GM19438 (cell line): ENCODE data around the gene DDX27.
A peak's percentile ranks its signal among the peaks of the same experiment; 100 is the strongest.
"Not testable (repeated sequence)": the region's sequence is repeated elsewhere in the genome, so short reads cannot be mapped to it uniquely, and the experiment has no call there.

Experiments
- ATAC-seq: cut with Tn5 transposase; IDR thresholded peaks from one replicate; pipeline ENCODE4 v1.9.1; 2021; ENCODE audit warnings: low read depth; ENCODE audit not compliant: unreplicated experiment

Gene DDX27, protein sequence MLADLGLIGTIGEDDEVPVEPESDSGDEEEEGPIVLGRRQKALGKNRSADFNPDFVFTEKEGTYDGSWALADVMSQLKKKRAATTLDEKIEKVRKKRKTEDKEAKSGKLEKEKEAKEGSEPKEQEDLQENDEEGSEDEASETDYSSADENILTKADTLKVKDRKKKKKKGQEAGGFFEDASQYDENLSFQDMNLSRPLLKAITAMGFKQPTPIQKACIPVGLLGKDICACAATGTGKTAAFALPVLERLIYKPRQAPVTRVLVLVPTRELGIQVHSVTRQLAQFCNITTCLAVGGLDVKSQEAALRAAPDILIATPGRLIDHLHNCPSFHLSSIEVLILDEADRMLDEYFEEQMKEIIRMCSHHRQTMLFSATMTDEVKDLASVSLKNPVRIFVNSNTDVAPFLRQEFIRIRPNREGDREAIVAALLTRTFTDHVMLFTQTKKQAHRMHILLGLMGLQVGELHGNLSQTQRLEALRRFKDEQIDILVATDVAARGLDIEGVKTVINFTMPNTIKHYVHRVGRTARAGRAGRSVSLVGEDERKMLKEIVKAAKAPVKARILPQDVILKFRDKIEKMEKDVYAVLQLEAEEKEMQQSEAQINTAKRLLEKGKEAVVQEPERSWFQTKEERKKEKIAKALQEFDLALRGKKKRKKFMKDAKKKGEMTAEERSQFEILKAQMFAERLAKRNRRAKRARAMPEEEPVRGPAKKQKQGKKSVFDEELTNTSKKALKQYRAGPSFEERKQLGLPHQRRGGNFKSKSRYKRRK

DNA sequence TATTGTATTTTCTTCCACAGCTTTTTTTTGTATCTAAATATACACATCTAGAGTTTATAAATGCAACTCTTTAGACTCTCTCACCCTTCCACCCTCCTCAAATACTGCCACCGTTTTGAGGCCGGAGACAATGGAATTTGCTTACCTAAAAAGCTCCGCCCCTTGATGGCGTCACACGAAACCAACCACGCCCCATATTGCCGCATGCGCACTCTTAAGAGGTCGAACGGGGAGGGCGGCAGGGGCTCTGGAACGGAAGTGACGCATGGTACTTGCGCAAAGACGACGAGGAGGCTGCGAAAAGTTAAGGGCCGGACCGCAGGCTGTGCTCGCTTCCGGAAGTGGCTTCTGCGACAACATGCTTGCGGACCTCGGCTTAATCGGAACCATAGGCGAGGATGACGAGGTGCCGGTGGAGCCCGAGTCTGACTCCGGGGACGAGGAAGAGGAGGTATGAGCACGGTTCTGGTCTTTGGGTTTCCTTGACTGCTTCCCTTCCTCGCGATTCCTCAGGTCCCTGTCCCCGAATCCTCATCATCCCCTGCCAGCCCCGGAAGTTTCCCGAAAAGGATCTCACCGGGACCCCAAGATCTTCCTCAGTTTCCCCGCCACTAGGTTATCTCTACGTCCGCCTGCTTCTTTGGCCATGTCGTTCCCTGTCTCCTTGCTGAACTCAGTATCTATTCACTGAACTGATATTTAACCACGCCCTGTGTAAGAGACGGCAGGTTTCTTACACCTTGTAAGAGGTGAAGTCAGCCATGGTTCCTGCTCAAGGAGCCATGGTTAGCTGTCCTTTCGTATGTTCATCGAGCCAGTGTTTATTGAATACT is at the start of gene DDX27:
DDX27 (plus strand) TSS at position 326 of the 833 bp plus-strand sequence; CDS start at position 359, 33 bp downstream.
- ATAC-seq: peak; percentile 83

DNA sequence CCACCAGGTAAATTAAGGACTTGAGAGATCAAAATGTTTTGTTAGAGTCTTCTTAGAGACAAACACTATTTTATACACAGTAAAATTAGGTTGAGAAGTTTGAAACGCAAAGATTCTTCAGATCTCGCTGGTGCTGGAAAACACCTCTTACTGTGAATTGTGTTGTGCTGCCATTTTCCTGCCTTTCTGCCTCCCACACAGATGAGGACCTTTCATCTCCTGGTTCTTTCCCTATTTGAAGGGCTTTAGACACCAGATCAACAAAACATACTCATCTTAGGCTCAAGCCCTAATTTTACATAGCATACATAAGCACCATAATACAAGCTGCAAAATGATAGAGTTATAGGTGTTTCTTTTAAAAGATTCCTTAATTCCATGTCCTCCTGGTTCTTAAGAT is 49.7 kb upstream of the DDX27 start:
- no peak for ATAC-seq

DNA sequence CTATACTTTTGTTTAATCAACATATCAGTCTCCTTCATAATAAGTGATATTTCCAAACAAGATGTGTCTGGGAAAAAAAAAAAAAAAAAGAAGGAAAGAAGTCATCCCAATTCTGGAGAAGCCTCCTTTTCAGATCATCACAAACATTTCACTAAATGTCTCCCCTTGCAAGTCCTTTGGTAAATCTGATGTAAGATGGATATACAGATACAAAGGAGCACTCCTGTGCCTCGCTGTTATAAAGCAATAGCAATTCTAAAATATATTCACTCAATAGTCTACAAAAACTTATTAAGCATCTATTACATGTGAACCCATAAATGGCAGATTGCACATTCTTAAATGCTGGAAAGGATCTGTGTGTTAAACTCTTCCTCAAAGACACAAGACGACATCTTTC is 48.5 kb upstream of the DDX27 start:
- ATAC-seq: no peak

DNA sequence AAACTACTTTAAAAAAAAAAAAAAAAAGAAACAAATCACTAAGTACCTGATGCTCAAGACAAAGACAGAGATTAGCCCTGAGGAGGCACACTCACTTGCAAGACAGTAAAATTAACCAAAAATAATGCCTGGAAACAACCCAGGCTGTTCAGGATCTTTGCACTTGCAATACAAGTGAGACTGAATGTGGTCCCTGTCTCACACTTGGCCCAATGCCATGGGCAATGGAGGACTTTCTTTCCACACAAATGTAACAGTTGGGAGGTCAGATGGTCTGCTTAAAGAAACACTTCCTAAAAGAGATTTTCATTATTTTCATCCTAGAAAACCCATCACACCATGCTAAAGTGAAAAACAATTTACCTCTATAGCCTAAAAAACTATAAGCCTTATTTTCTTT is 47.3 kb upstream of the DDX27 start:
- ATAC-seq: no peak

DNA sequence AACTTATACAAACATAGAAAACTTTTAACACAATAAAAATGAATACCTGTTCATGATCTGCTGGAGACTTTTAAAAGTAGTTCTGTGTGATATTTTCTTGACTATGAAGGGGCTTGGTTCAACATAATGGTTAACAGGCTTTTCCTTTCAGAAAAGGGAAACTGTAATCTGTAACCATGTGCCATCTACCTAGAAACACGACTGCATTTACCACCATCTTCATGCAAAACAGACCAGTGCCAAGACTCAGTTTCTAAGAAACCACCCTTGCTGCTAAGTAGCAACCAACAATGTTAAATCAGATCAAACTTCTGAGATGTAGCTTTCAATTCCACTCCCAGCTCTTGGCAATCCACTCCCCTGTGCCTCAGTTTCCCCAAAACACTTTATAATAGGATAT is 46.8 kb upstream of the DDX27 start:
- no peak for ATAC-seq

DNA sequence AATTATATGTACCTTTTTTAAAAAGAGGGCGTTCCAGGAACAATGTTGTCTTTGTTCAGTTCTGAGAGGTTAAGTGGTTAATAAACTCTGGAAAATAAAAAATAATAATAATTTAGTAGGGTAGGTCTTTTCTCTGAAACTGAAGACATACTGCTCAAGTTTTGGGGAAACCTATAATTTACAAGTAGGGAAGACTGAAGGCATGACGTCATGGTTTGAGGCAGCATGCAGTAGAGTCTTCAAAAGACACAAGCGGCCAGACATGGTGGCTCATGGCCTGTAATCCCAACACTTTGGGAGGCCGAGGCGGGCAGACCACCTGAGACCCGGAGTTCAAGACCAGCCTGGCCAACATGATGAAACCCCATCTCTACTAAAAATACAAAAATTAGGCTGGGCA is 45.0 kb upstream of the DDX27 start:
- ATAC-seq: no peak

DNA sequence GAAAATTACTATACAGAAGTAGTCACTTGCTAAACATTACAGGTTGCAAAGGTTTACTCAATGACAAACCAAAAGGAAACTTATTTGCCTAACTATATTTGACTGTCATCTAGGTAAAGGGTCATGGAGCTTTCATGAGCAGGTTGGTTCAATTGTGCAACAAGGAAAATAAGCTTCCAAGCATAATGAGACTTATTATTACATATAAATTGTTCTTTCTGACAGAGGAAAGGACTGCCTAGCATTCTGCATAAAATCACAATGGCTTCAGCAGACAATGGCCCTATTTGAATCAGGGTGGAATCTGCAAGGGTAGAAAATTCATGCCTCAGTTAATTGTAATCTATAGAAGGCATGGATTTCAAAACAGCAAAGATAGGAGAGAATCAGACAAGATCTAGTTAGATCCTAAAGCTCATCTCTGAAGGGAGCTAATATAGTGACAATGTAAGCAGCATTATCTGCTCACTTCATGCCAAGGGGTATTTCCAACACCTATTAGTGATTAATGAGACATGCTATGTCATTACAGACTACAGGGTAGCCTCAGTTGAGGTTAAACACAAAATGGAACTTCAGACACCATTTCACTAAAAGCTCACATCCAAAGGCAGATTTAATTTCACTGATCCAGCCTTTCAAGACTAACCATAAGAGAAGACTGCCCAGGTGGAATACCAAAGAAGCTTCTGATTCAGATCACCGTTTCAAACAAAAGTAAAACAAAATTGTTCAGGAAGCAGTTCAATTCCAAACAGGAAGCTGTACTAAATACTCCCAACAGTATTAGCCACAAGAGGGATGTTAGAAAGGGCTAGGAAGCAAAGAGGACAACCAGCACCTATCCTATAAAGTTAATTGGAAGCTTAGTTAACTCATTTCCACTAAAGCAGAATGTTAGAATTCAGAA is 39.6 kb upstream of the DDX27 start:
- ATAC-seq: no peak

DNA sequence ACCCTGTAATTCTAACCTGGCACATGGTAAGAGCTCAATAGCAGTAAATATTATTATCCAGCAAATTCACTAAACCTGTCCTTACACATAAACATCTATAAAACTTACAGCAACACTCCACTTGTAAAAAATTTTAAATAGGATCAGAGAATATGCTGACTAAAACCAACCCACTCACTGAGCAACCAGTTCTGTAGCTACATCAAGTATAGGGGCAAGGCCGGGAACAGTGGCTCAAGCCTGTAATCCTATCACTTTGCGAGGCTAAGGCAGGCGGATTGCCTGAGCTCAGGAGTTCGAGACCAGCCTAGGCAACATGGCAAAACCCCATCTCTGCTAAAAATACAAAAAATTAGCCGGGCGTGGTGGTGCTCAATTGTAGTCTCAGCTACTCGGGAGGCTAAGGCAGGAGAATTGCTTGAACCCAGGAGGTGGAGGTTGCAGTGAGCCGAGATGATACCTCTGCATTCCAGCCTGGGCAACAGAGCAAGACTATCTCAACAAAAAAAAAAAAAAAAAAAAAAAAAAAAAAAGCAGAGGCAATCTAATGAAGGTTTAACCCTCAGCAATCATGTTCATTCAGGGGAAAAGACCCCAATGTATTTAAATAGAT is 37.8 kb upstream of the DDX27 start:
- no peak for ATAC-seq

DNA sequence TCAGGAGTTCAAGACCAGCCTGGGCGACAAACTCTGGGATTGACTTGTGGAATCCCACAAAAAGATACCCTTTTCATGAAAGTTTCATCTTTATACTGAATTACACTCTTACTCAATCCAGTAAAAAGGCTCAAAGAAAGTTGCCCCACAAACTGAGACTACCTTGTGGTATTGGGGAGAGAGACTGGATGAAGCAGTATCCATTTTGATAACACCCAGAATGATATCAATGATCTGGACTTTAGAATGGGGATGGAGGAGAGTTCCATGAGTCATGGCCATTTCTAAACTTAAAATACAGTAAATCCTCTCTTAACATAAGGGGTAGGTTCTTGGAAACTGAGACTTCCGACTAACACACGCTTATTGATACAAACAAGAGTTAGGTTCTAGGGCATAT is 35.8 kb upstream of the DDX27 start:
- no peak for ATAC-seq

DNA sequence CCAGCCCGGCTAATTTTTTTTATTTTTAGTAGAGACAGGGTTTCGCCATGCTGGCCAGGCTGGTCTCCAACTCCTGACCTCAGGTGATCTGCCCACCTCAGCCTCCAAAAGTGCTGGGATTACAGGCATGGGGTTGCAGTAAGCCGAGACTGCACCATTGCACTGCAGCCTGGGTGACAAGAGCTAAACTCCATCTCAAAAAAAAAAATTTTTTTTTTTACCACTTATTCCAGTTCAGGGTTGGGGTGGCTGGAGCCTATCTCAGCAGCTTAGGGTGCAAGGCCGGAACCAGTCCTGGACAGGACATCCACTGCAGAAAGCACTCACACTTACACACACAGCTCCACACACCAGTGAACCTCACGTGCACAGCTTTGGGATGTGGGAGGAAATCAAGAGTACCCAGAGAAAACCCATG is 35.1 kb upstream of the DDX27 start:
- not testable (repeated sequence) for ATAC-seq

DNA sequence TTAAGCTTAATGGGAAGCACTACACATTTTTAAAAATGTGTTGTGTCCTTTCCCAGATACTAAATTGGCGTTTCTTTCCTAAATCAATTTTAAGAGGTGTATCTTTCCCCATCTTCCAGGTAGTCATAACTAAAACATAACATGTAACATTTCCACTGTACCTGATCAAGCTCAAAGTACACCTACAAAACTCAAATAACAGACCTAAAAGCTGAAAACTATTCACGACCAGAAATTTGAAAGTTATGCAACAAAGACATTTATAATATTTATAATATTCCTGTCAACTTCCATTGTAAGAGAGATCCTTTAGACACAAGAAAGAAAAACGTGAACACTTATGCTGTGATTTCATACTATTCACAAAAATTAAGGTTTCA is 34.5 kb upstream of the DDX27 start:
- ATAC-seq: no peak

DNA sequence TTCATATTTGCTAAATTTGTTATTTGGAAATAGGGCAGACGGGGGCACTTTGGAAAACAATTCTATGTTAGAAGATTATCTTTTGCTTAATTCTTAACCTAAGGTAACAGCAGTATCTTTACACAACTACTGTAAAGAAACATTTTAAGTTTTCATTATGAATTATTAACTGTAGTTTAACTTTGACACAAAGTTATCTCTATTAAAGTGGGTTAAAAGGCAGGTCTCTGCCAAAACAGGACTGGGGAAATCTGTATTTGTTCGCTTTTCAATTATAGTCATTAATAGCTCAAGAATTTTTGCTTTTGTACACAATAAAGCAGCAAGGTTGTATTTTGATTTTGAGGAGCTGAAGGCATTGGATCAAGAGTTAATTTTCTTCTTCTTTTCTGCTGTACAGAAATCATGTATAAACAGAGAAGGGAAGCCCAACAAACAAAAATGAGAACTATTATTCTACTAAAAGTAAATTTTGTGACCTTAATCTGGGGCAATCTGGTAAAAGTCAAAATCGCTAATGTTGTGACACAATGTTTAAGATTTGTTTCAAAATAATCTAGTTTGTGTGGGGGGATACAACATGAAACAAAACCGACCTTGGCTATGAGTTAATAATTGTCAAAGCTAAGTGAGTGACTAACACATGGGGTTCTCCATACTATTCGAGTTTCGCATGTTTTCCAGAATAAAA is 34.0 kb upstream of the DDX27 start:
- ATAC-seq: no peak

DNA sequence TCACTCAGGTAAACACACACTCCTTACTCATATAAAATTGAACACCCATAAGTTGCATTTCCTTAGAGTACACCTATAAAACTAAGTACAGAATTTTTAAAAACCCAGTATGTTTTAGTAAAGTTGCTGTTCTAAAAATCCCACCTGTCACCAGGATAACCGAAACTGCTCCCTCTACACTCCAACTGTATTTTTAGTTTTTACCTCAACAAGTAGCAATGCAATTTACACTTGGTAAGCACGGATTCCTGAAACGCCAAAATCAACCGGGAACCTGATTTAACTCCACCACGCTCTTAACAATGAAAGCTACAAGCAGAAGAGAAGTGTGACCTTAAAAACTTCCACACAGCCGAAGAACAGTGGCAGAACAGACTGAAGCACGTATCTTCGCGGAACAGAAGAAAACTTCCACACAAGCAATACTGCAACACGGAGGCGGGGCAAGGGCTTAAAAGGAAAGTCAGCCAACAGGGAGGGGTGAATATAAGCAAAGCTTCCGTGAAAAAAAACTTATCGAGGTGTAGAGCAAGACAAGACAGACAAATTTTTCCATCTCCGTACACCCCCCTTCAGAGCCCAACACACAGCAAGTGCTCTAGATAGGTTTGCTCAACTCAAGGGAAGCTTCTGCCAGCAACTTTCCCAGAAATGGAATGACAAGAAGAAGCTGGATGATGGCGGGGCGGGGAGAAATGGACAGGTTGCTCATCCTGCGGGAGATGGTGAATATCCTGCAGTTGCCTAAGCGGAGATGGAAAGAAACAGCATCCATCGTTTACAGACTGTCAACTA is 32.5 kb upstream of the DDX27 start:
- no peak for ATAC-seq

DNA sequence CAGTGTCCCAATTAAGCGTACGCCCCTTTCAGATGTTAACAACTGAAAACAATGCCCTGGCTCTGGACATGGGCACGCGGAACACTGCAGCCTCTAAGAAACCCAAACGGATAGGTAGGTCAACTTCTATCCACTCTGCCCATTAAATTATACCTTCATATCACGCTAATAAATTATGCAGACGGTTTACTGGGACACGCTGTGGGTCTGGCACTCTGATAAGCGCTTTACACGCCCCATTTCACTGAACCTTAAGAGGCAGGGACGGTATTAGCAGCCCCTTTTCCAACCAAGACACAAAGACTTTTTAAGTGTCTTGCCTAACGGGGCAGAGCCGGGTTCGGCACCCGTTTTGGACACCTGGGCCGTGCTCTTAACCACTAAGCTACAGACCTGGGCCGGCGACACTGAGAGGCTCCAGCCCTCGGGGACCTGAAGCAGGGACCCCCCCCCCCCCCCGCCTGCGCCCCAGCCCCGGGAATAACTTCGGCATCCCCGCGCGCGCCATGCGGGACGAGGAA is 31.8 kb upstream of the DDX27 start:
- ATAC-seq: peak; percentile 4

DNA sequence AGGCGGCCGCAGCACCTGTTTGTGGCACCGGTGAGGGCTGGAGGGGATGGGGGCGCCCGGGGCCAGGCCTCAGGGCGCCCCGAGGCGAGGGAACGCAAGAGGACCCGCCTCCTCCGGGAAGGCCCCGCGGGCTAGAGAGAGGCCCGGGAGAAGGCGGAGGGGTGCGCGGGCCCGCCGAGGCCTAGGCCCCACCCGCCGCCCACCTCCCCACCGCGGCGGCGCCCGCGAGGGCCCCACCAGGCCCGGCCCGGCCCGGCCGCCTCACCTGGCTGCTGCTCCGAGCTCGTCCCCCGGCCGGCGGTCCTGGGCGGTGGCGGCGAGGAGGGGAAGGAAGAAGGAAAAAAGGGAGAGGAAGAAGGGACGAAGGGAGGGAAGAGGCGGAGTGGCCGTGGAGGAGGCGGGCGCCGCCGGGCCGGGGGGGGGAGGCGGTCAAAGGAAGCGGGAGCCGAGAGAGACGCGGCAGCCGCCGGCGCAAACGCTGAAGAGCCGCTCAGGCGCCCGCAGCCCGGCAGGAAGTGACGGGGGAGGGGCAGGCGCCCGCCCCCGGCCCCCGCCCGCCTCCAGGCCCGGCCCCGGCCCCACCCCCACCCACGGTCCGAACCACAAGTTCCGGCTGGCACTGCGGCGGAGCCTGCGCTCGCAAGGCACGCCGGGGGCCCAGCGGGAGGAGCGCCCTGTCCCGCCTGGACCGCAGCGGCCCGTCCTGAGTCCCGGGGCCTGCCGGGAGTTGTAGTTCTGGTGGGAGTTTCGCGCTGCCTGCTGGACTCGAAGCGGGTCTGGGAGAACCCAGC is 31.2 kb upstream of the DDX27 start, which contains the start of gene STAU1:
STAU1 (minus strand) TSS at position 484 of the 791 bp plus-strand sequence. CDS start 22,133 bp downstream, outside the sequence.
- peak; percentile 86 for ATAC-seq

DNA sequence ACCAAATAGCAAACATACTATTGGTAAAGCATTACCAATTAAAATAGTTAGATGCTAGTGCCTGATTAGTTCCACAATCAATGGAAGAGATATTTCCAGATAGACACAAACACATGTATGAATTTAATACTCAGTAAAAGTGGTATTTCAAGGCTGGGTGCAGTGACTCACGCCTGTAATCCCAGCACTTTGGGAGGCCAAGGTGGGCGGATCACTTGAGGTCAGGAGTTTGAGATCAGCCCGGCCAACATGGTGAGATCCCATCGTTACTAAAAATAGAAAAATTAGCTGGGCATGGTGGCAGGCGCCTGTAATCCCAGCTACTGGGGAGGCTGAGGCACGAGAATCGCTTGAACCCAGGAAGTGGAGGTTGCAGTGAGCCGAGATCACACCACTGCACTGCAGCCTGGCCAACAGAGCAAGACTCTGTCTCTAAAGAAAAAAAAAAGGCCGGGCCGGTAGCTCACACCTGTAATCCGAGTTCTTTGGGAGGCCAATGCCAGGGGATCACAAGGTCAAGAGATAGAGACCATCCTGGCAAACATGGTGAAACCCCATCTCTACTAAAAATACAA is 26.2 kb upstream of the DDX27 start:
- not testable (repeated sequence) for ATAC-seq
